H54 (cell line): ENCODE data around the gene ARHGDIB.

ENCODE experiments used
- DNase-seq: peaks from one replicate; pipeline ENCODE4 v3.0.0; 2011; ENCODE audit warnings: low spot score, mixed read lengths; ENCODE audit not compliant: insufficient read length
- FAIRE-seq: peaks from 3 replicates; lab custom pipeline; 2011; peaks lifted over from hg19 to GRCh38; lab: Jason Lieb, UNC
- POLR2A ChIP-seq: IDR thresholded peaks from 2 replicates; pipeline ENCODE4 v1.6.1; 2011; ENCODE audit warnings: low read depth, mild to moderate bottlenecking, low read length

ARHGDIB gene

GRCh38 chr12:14993117-14993516 lies 31.7 kb upstream of the ARHGDIB start:
- FAIRE-seq: no peak
- TF ChIP-seq POLR2A: no peak
- no peak for DNase-seq

- FAIRE-seq: no peak
- no peak for DNase-seq
- no peak for TF ChIP-seq POLR2A
Measured at GRCh38 chr12:14992673-14993072, 31.3 kb upstream of the ARHGDIB start.

- DNase-seq (no peak), FAIRE-seq (no peak)
- TF ChIP-seq POLR2A: no peak
Measured at GRCh38 chr12:14991069-14991468, 29.7 kb upstream of the ARHGDIB start.

- no peak for TF ChIP-seq POLR2A
- no peak for FAIRE-seq
Measured at GRCh38 chr12:14989790-14990189, 28.4 kb upstream of the ARHGDIB start.

GRCh38 chr12:14988035-14988434 lies 26.6 kb upstream of the ARHGDIB start:
- FAIRE-seq (no peak), DNase-seq (no peak)
- no peak for TF ChIP-seq POLR2A

More at GRCh38 chr12:14989790-14990189, 28.4 kb upstream of the ARHGDIB start:
- no peak for DNase-seq

- no peak for FAIRE-seq
- no peak for TF ChIP-seq POLR2A
- no peak for DNase-seq
Measured at GRCh38 chr12:14986449-14986848, 25.0 kb upstream of the ARHGDIB start.

GRCh38 chr12:14984766-14985285 lies 23.4 kb upstream of the ARHGDIB start:
- no peak for TF ChIP-seq POLR2A

GRCh38 chr12:14984036-14984435 lies 22.6 kb upstream of the ARHGDIB start:
- FAIRE-seq (no peak), DNase-seq (no peak)
- no peak for TF ChIP-seq POLR2A

More at GRCh38 chr12:14984766-14985285, 23.4 kb upstream of the ARHGDIB start:
- DNase-seq (no peak), FAIRE-seq (no peak)

- TF ChIP-seq POLR2A: no peak
- no peak for DNase-seq
- FAIRE-seq: no peak
Measured at GRCh38 chr12:14982991-14983390, 21.6 kb upstream of the ARHGDIB start.

- TF ChIP-seq POLR2A: no peak
- FAIRE-seq: no peak
- DNase-seq: no peak
Measured at GRCh38 chr12:14982562-14982961, 21.2 kb upstream of the ARHGDIB start.

- FAIRE-seq: no peak
- TF ChIP-seq POLR2A: no peak
- no peak for DNase-seq
Measured at GRCh38 chr12:14981049-14981448, 19.6 kb upstream of the ARHGDIB start.

- TF ChIP-seq POLR2A: no peak
- DNase-seq (no peak), FAIRE-seq (no peak)
Measured at GRCh38 chr12:14979468-14979867, 18.1 kb upstream of the ARHGDIB start.

GRCh38 chr12:14976658-14977057 lies 15.3 kb upstream of the ARHGDIB start:
- DNase-seq (no peak), FAIRE-seq (no peak)
- no peak for TF ChIP-seq POLR2A

GRCh38 chr12:14975457-14975856 lies 14.1 kb upstream of the ARHGDIB start:
- no peak for TF ChIP-seq POLR2A
- FAIRE-seq (no peak), DNase-seq (no peak)

- FAIRE-seq: no peak
- no peak for DNase-seq
- TF ChIP-seq POLR2A: no peak
Measured at GRCh38 chr12:14974633-14975032, 13.2 kb upstream of the ARHGDIB start.
